ENCODE measurements around the gene UBAP2.

UBAP2 gene

DNA sequence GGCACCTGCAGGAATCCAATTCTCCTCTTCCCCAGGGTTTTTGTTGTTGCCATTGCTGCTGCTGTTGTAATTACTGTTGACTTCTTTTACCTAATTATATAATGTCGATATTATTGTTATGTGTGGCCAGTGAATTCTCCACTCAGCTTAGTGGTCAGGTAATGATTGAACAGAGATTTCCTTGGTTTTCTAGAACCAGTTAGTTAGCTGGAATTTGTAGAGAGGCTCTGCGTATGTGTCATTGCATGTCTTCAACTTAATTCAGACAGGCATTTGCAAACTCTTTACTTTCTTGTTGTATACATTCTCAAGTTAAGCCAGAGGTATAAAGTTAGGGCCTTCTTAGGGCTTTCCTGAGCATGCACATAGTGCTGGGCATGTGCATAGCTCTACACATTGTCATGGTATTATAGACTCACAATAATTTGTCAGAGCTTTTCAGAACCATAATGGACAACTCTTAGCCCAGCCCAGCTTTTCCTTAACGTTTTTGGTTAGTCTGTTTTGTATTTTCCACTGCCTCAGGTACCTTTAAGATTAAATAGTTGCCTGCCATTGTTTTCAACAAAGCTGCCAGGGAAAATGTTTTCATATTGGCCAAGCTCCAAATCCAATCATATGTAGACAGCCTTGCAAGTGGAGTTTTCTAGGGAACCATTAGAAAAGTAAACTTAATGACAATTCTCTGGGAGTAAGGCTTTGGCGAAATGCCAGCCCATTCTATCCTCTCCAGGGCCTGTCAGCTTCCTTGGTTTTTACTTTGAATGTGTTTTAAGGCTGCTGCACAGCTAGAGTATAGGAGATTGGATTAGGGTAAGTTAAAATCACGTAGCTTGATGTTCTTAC lies 163.6 kb downstream of the UBAP2 start:
- peaks cover 21% of the 10 kb centered on the region for H3K4me1 ChIP-seq (ENCODE audit: control insufficient read depth, insufficient read depth, low read length)
- peaks cover 7% of the 10 kb centered on the region for H3K36me3 ChIP-seq (ENCODE audit: control insufficient read depth, insufficient read depth, low read length, severe bottlenecking)
- peak; percentile 50 for DNase-seq (ENCODE audit: low read depth)
- H3K4me3 ChIP-seq (ENCODE audit: low read length) = no peak overlapping the region
- H3K27me3 ChIP-seq (replicated peaks; ENCODE audit: control insufficient read depth, insufficient read depth, low read length) = no peaks in the 10 kb centered on the region
- H3K9me3 ChIP-seq (ENCODE audit: control insufficient read depth, low read length) = no peaks in the 10 kb centered on the region
- no peak overlapping the region for H3K9ac ChIP-seq (ENCODE audit: low read length)

DNA sequence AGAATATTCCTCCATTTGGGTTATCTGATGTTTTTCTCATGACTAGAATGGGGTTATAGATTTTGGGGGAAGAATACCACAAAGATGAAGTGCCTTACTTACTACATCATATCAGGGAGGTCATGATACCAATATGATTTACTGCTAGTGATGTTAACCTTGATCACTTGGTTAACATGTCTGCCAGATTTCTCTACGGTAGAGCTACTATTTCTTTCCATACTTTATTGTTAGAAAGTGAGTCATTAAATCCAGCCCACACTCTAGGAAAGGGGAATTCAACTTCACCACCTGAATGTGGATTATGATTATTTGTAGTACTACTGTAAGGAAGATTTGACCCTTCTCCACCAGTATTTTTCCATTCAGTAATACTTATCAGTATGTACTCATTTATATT lies 167.1 kb downstream of the UBAP2 start:
- Histone ChIP-seq H3K9ac (ENCODE audit: low read length) (no peak overlapping the region), H3K4me1 (ENCODE audit: control insufficient read depth, insufficient read depth, low read length) (peaks cover 22% of the 10 kb centered on the region), H3K36me3 (ENCODE audit: control insufficient read depth, insufficient read depth, low read length, severe bottlenecking) (no peaks in the 10 kb centered on the region), H3K9me3 (ENCODE audit: control insufficient read depth, low read length) (no peaks in the 10 kb centered on the region), H3K4me3 (ENCODE audit: low read length) (no peak overlapping the region), H3K27me3 (replicated peaks; ENCODE audit: control insufficient read depth, insufficient read depth, low read length) (no peaks in the 10 kb centered on the region)
- DNase-seq (ENCODE audit: low read depth) = peak; percentile 17

DNA sequence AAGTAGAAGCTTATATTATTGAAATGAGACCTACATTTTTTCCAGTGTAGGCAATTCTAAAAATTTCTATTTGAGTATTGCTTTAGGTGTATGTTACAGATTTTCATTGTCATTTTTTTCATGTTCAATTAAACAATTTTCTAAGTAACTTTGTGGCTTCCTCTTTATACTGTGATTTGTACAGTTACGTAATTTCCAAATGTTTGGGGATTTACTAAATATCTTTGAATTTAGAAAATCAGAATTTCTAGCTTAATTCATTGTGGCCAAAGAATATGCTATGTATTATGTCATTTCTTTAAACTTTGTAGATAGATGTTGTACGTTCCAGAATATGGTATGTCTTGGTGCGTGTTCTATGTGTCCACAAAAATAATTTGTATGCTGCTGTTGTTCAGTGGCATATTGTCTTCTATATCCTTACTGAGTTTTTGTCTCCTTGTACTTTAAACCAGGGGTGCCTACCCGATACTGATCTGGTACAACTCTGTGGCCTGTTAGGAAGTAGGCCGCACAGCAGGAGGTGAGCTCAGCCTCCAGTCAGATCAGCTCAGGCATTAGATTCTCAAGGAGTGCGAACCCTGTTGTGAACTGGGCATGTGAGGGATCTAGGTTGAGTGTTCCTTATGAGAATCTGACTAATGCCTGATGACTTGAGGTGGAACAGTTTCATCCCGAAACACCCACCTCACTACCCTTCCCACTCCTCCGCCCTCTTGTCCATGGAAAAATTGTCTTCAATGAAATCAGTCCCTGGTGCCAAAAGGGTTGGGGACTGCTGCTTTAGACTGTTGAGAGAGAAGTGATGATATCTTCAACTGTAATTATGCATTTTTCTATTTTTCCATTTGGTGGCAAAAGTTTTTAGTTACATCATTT lies 168.2 kb downstream of the UBAP2 start:
- Histone ChIP-seq H3K4me1 (ENCODE audit: control insufficient read depth, insufficient read depth, low read length) (peaks cover 17% of the 10 kb centered on the region), H3K4me3 (ENCODE audit: low read length) (no peak overlapping the region), H3K9ac (ENCODE audit: low read length) (no peak overlapping the region), H3K9me3 (ENCODE audit: control insufficient read depth, low read length) (no peaks in the 10 kb centered on the region), H3K36me3 (ENCODE audit: control insufficient read depth, insufficient read depth, low read length, severe bottlenecking) (no peaks in the 10 kb centered on the region), H3K27me3 (replicated peaks; ENCODE audit: control insufficient read depth, insufficient read depth, low read length) (no peaks in the 10 kb centered on the region)
- DNase-seq (ENCODE audit: low read depth) = no peak

DNA sequence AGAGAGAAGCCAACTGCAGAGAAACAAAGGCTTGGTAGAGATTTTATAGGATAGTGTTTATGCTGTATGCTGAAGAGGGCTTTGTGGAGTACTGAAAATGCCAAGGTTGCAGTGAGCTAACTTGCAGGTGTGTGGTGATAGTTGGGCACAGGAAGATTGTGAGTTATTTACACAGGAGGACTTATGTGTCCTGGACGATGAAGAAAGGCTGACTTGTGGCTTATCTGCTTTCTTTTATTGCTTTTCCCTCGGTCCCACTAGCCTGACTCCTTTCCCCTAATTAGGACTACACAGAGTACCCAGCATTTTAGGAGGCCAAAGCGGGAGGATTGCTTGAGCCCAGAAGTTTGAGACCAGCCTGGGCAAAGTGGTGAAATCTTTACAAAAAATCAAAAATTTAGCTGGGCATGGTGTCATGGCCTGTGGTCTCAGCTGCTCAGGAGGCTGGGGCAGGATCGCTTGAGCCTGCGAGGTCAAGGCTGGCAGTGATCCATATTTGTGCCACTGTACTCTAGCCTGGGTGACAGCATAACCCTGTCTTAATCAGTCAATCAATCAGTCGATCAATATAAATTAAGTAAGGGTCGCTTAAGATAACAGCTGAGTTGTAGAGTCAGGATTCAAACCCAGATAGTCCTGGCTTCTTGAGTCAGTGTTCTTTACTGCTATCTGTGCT lies 169.9 kb downstream of the UBAP2 start:
- H3K27me3 ChIP-seq (replicated peaks; ENCODE audit: control insufficient read depth, insufficient read depth, low read length) = no peaks in the 10 kb centered on the region
- DNase-seq (ENCODE audit: low read depth) = no peak
- H3K4me1 ChIP-seq (ENCODE audit: control insufficient read depth, insufficient read depth, low read length) = peaks cover 14% of the 10 kb centered on the region
- H3K9ac ChIP-seq (ENCODE audit: low read length) = no peak overlapping the region
- no peaks in the 10 kb centered on the region for H3K36me3 ChIP-seq (ENCODE audit: control insufficient read depth, insufficient read depth, low read length, severe bottlenecking)
- H3K4me3 ChIP-seq (ENCODE audit: low read length) = no peak overlapping the region
- no peaks in the 10 kb centered on the region for H3K9me3 ChIP-seq (ENCODE audit: control insufficient read depth, low read length)

DNA sequence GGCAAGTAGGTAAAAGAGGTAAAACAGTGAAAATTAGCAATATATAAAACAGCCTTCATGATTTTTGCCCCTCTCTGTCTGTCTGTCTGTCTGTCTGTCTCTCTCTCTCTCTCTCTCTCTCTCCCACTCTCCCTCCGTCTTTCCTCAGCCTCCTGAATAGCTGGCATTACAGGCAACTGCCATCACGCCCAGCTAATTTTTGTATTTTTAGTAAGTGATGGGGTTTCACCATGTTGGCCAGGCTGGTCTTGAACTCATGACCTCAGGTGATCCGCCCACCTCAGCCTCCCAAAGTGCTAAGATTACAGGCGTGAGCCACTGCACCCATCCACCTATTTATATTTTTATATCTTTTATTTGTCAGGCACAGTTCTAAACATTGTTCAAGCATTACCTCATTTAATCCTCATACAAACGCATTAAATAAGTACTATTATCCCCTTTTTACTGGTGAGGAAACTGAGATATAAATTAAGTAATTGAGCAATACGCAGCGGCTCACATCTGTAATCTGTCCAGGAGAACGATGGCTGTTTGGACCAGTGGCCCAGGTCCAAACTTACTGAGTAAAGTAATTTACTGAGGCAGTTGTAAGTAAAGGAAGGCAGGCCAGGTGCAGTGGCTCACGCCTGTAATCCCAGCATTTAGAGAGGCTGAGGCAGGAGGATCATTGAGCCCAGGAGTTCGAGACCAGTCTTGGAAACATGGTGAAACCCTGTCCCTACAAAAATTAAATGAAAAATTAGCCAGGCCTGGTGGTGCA lies 170.8 kb downstream of the UBAP2 start:
- Histone ChIP-seq H3K9me3 (ENCODE audit: control insufficient read depth, low read length) (no peaks in the 10 kb centered on the region), H3K27me3 (replicated peaks; ENCODE audit: control insufficient read depth, insufficient read depth, low read length) (no peaks in the 10 kb centered on the region), H3K4me1 (ENCODE audit: control insufficient read depth, insufficient read depth, low read length) (peaks cover 14% of the 10 kb centered on the region), H3K4me3 (ENCODE audit: low read length) (no peak overlapping the region), H3K36me3 (ENCODE audit: control insufficient read depth, insufficient read depth, low read length, severe bottlenecking) (no peaks in the 10 kb centered on the region), H3K9ac (ENCODE audit: low read length) (no peak overlapping the region)
- DNase-seq (ENCODE audit: low read depth) = no peak
